ENCODE measurements around the gene NOX5. TPM values are rescaled to one million over a fixed set of nuclear protein-coding genes. Genes with fewer than 3 reads are reported as not detected.

The NOX5 gene
- polyA plus RNA-seq, 1 experiment, result 0.15 TPM

GRCh38 chr15:68981941-68982340, 32.6 kb upstream of the NOX5 start:
- Histone ChIP-seq H3K27ac (ENCODE audit: low read depth, low read length) (no peak overlapping the region), H3K4me3 (ENCODE audit: low read depth, low read length) (no peak overlapping the region), H3K9me3 (ENCODE audit: control insufficient read depth, insufficient read depth, low read length) (no peaks in the 10 kb centered on the region; the same call in 1 of the 2 replicates), H3K27me3 (ENCODE audit: control insufficient read depth, insufficient read depth, low read length) (peaks cover 17% of the 10 kb centered on the region)
- no peak for DNase-seq (ENCODE audit: low read depth, low spot score)
- CTCF ChIA-PET, result no interaction called here
- POLR2A ChIA-PET, result no interaction called here
- no peak for TF ChIP-seq CTCF (IDR thresholded peaks at IDR 0.05; ENCODE audit: low read depth, low read length)

GRCh38 chr15:68982976-68983563, 31.4 kb upstream of the NOX5 start:
- Histone ChIP-seq H3K4me3 (ENCODE audit: low read depth, low read length) (no peak overlapping the region), H3K27ac (ENCODE audit: low read depth, low read length) (no peak overlapping the region), H3K27me3 (ENCODE audit: control insufficient read depth, insufficient read depth, low read length) (peaks cover 20% of the 10 kb centered on the region), H3K9me3 (ENCODE audit: control insufficient read depth, insufficient read depth, low read length) (no peaks in the 10 kb centered on the region)
- ChIA-PET CTCF (no interaction called here), POLR2A (no interaction called here)
- DNase-seq (ENCODE audit: low read depth, low spot score), result no peak
- no peak for TF ChIP-seq CTCF (IDR thresholded peaks at IDR 0.05; ENCODE audit: low read depth, low read length)

GRCh38 chr15:68983961-68984481, 30.5 kb upstream of the NOX5 start:
- Histone ChIP-seq H3K4me3 (ENCODE audit: low read depth, low read length) (no peak overlapping the region), H3K9me3 (ENCODE audit: control insufficient read depth, insufficient read depth, low read length) (no peaks in the 10 kb centered on the region), H3K27me3 (ENCODE audit: control insufficient read depth, insufficient read depth, low read length) (peaks cover 20% of the 10 kb centered on the region), H3K27ac (ENCODE audit: low read depth, low read length) (no peak overlapping the region)
- no peak for TF ChIP-seq CTCF (IDR thresholded peaks at IDR 0.05; ENCODE audit: low read depth, low read length)
- DNase-seq (ENCODE audit: low read depth, low spot score), result no peak
- ChIA-PET POLR2A (no interaction called here), CTCF (no interaction called here)

GRCh38 chr15:68984586-68984985, 29.9 kb upstream of the NOX5 start:
- no peak overlapping the region for H3K4me3 ChIP-seq (ENCODE audit: low read depth, low read length)
- POLR2A ChIA-PET, result no interaction called here
- peaks cover 20% of the 10 kb centered on the region for H3K27me3 ChIP-seq (ENCODE audit: control insufficient read depth, insufficient read depth, low read length)
- no peaks in the 10 kb centered on the region for H3K9me3 ChIP-seq (ENCODE audit: control insufficient read depth, insufficient read depth, low read length)
- no peak for DNase-seq (ENCODE audit: low read depth, low spot score)
- no peak for TF ChIP-seq CTCF (IDR thresholded peaks at IDR 0.05; ENCODE audit: low read depth, low read length)
- CTCF ChIA-PET, result no interaction called here
- no peak overlapping the region for H3K27ac ChIP-seq (ENCODE audit: low read depth, low read length)

- DNase-seq (ENCODE audit: low read depth, low spot score), result no peak
- ChIA-PET CTCF (no interaction called here), POLR2A (no interaction called here)
- no peak overlapping the region for H3K27ac ChIP-seq (ENCODE audit: low read depth, low read length)
- peaks cover 20% of the 10 kb centered on the region for H3K27me3 ChIP-seq (ENCODE audit: control insufficient read depth, insufficient read depth, low read length)
- H3K9me3 ChIP-seq (ENCODE audit: control insufficient read depth, insufficient read depth, low read length), result no peaks in the 10 kb centered on the region
- no peak for TF ChIP-seq CTCF (IDR thresholded peaks at IDR 0.05; ENCODE audit: low read depth, low read length)
- no peak overlapping the region for H3K4me3 ChIP-seq (ENCODE audit: low read depth, low read length)
Measured at GRCh38 chr15:68985361-68985891, 29.1 kb upstream of the NOX5 start.

All from AG04450 (cell line).